Measurements from ENCODE around the gene ZDHHC7. TPM values are rescaled to one million over a fixed set of nuclear protein-coding genes. Genes with fewer than 3 reads are reported as not detected.

Gene ZDHHC7, protein sequence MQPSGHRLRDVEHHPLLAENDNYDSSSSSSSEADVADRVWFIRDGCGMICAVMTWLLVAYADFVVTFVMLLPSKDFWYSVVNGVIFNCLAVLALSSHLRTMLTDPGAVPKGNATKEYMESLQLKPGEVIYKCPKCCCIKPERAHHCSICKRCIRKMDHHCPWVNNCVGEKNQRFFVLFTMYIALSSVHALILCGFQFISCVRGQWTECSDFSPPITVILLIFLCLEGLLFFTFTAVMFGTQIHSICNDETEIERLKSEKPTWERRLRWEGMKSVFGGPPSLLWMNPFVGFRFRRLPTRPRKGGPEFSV
- 10 to 100 TPM; 37.9 to 64.9 (median 45.2) TPM for total RNA-seq
- 47.4 TPM for total RNA-seq (2013)

- Mint-ChIP-seq H3K27me3 (ENCODE audit: low read depth in 2 of 2) (peaks cover 0 to 4% of the 10 kb centered on the region in 2 donors), H3K4me3 (peak within 1 kb of the TSS; percentile 99), H3K36me3 (peaks cover 6% of the 10 kb centered on the region), H3K4me1 (peaks cover 24 to 41% of the 10 kb centered on the region in 2 donors), H3K9me3 (no peaks in the 10 kb centered on the region), H3K27ac (peak within 1 kb of the TSS; percentile 100)
- no peaks in the 10 kb centered on the region for H3K9me3 ChIP-seq (ENCODE audit: control insufficient read depth, insufficient read depth, low read length)
- TF ChIP-seq, protein P1, sequence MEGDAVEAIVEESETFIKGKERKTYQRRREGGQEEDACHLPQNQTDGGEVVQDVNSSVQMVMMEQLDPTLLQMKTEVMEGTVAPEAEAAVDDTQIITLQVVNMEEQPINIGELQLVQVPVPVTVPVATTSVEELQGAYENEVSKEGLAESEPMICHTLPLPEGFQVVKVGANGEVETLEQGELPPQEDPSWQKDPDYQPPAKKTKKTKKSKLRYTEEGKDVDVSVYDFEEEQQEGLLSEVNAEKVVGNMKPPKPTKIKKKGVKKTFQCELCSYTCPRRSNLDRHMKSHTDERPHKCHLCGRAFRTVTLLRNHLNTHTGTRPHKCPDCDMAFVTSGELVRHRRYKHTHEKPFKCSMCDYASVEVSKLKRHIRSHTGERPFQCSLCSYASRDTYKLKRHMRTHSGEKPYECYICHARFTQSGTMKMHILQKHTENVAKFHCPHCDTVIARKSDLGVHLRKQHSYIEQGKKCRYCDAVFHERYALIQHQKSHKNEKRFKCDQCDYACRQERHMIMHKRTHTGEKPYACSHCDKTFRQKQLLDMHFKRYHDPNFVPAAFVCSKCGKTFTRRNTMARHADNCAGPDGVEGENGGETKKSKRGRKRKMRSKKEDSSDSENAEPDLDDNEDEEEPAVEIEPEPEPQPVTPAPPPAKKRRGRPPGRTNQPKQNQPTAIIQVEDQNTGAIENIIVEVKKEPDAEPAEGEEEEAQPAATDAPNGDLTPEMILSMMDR (IDR thresholded peaks at IDR 0.05): no peak
- peak within 1 kb of the TSS; percentile 78 for H3K4me3 ChIP-seq (ENCODE audit: low read length)
- ATAC-seq (peak; percentile 86 to 93 (median 87)), DNase-seq (peak; percentile 86 to 95)
- intact Hi-C loops (cut with micrococcal nuclease): loop anchor here (1.0 to 2.0 kb wide), 3 partner anchors 16 to 76 kb away; partner anchors contain the start of gene KIAA0513
- under 1% methylated on average over 86 of the region's 86 CpGs for WGBS (ENCODE audit: insufficient coverage)
- H3K4me1 ChIP-seq (ENCODE audit: control insufficient read depth, insufficient read depth, low read length): peaks cover 19% of the 10 kb centered on the region
- no peaks in the 10 kb centered on the region for H3K27me3 ChIP-seq (ENCODE audit: control insufficient read depth, insufficient read depth, low read length)
- no peaks in the 10 kb centered on the region for H3K36me3 ChIP-seq (ENCODE audit: control insufficient read depth, insufficient read depth, low read length)
- H3K27ac ChIP-seq (ENCODE audit: low read length): peak within 1 kb of the TSS; percentile 93
Observed at GRCh38 chr16:85010931-85011845, at the start of gene ZDHHC7. Gene ZDHHC7 (minus strand): TSS chr16:85011535. CDS start chr16:84990618, 20,917 bp downstream.

GRCh38 chr16:85058909-85059308, 47.6 kb upstream of the ZDHHC7 start:
- Histone ChIP-seq H3K27ac (ENCODE audit: low read length) (no peak overlapping the region), H3K9me3 (ENCODE audit: control insufficient read depth, insufficient read depth, low read length) (no peaks in the 10 kb centered on the region), H3K4me3 (ENCODE audit: low read length) (no peak overlapping the region), H3K4me1 (ENCODE audit: control insufficient read depth, insufficient read depth, low read length) (peaks cover 59% of the 10 kb centered on the region), H3K27me3 (ENCODE audit: control insufficient read depth, insufficient read depth, low read length) (no peaks in the 10 kb centered on the region), H3K36me3 (ENCODE audit: control insufficient read depth, insufficient read depth, low read length) (no peaks in the 10 kb centered on the region)
- peaks cover 11 to 18% of the 10 kb centered on the region in 2 donors for H3K27me3 Mint-ChIP-seq (ENCODE audit: low read depth in 2 of 2)
- no peak for DNase-seq
- TF ChIP-seq, protein P1 (IDR thresholded peaks at IDR 0.05): no peak
- no peaks in the 10 kb centered on the region for H3K9me3 Mint-ChIP-seq
- H3K36me3 Mint-ChIP-seq: no peaks in the 10 kb centered on the region
- no peak overlapping the region for H3K27ac Mint-ChIP-seq
- 72% methylated on average over 4 of the region's 4 CpGs for WGBS (ENCODE audit: insufficient coverage)
- no peak for ATAC-seq
- intact Hi-C loops (cut with micrococcal nuclease): no loop called here
- peaks cover 32 to 44% of the 10 kb centered on the region in 2 donors for H3K4me1 Mint-ChIP-seq
- no peak overlapping the region for H3K4me3 Mint-ChIP-seq

GRCh38 chr16:85057948-85058347, 46.6 kb upstream of the ZDHHC7 start:
- H3K9me3 ChIP-seq (ENCODE audit: control insufficient read depth, insufficient read depth, low read length): no peaks in the 10 kb centered on the region
- ATAC-seq (no peak), DNase-seq (no peak)
- peaks cover 32 to 44% of the 10 kb centered on the region in 2 donors for H3K4me1 Mint-ChIP-seq
- 49% methylated on average over 7 of the region's 7 CpGs for WGBS (ENCODE audit: insufficient coverage)
- H3K36me3 Mint-ChIP-seq: no peaks in the 10 kb centered on the region
- H3K4me3 ChIP-seq (ENCODE audit: low read length): no peak overlapping the region
- H3K36me3 ChIP-seq (ENCODE audit: control insufficient read depth, insufficient read depth, low read length): no peaks in the 10 kb centered on the region
- no peaks in the 10 kb centered on the region for H3K27me3 ChIP-seq (ENCODE audit: control insufficient read depth, insufficient read depth, low read length)
- H3K27ac ChIP-seq (ENCODE audit: low read length): no peak overlapping the region
- peaks cover 11 to 18% of the 10 kb centered on the region in 2 donors for H3K27me3 Mint-ChIP-seq (ENCODE audit: low read depth in 2 of 2)
- H3K9me3 Mint-ChIP-seq: no peaks in the 10 kb centered on the region
- peak overlapping the region; percentile 68 for H3K4me3 Mint-ChIP-seq
- H3K27ac Mint-ChIP-seq: peak overlapping the region in 1 of 2 donors; percentile 72
- H3K4me1 ChIP-seq (ENCODE audit: control insufficient read depth, insufficient read depth, low read length): peaks cover 55% of the 10 kb centered on the region
- intact Hi-C loops (cut with micrococcal nuclease): no loop called here
- TF ChIP-seq, protein P1 (IDR thresholded peaks at IDR 0.05): no peak
